Measurements from ENCODE around the gene ZIC2. TPM values are rescaled to one million over a fixed set of nuclear protein-coding genes. Genes with fewer than 3 reads are reported as not detected.

ZIC2 gene
- total RNA-seq, 1 donor from 2014 or later, result 52.4 TPM

- H3K4me2 ChIP-seq, result peak overlapping the region; percentile 93
- peak overlapping the region; percentile 2 for H3K27ac ChIP-seq
- peaks cover 72% of the 10 kb centered on the region for H3F3A ChIP-seq (ENCODE audit: low read depth)
- peaks cover 41% of the 10 kb centered on the region for H3K79me2 ChIP-seq (ENCODE audit: low read depth)
- H3K36me3 ChIP-seq, result no peaks in the 10 kb centered on the region
- no peaks in the 10 kb centered on the region for H3K9me3 ChIP-seq (ENCODE audit: low read depth)
- peaks cover 2% of the 10 kb centered on the region for H4K20me1 ChIP-seq (ENCODE audit: low read depth)
- Mint-ChIP-seq H3K27me3 (ENCODE audit: insufficient read depth, low read depth) (peaks cover 3% of the 10 kb centered on the region), H3K36me3 (peaks cover 4% of the 10 kb centered on the region), H3K4me1 (peaks cover 77% of the 10 kb centered on the region), H3K27ac (peak overlapping the region; percentile 98), H3K4me3 (peak overlapping the region; percentile 92), H3K9me3 (no peaks in the 10 kb centered on the region)
- peaks cover 30% of the 10 kb centered on the region for H3K27me3 ChIP-seq
- H2AFZ ChIP-seq (replicated peaks), result peak overlapping the region; percentile 67
- H3K4me1 ChIP-seq, result peaks cover 54% of the 10 kb centered on the region
- peak; percentile 77 for DNase-seq (ENCODE audit: low spot score)
- no peak overlapping the region for H3K9ac ChIP-seq
- H3K4me3 ChIP-seq, result peak overlapping the region; percentile 56
- TF ChIP-seq EZH2phosphoT487 (IDR thresholded peaks at IDR 0.05) (peak; percentile 43), CTCF (IDR thresholded peaks at IDR 0.05) (peak; percentile 5), EZH2 (IDR thresholded peaks at IDR 0.05) (no peak)
These were observed 24.9 kb upstream of the ZIC2 start for GRCh38 chr13:99956473-99957349.

- Histone ChIP-seq H4K20me1 (ENCODE audit: low read depth) (peaks cover 21% of the 10 kb centered on the region), H3K4me3 (peak overlapping the region; percentile 56), H2AFZ (replicated peaks) (no peak overlapping the region), H3K27me3 (peaks cover 30% of the 10 kb centered on the region), H3K9ac (no peak overlapping the region), H3K27ac (peak overlapping the region; percentile 53), H3K79me2 (ENCODE audit: low read depth) (peaks cover 59% of the 10 kb centered on the region), H3K4me1 (peaks cover 73% of the 10 kb centered on the region), H3K36me3 (peaks cover 2% of the 10 kb centered on the region), H3K9me3 (ENCODE audit: low read depth) (no peaks in the 10 kb centered on the region), H3F3A (ENCODE audit: low read depth) (peaks cover 91% of the 10 kb centered on the region), H3K4me2 (peak overlapping the region; percentile 93)
- Mint-ChIP-seq H3K4me3 (peak overlapping the region; percentile 92), H3K36me3 (peaks cover 5% of the 10 kb centered on the region), H3K9me3 (no peaks in the 10 kb centered on the region), H3K4me1 (peaks cover 78% of the 10 kb centered on the region), H3K27me3 (ENCODE audit: insufficient read depth, low read depth) (peaks cover 3% of the 10 kb centered on the region), H3K27ac (peak overlapping the region; percentile 99)
- peak; percentile 89 for DNase-seq (ENCODE audit: low spot score)
- TF ChIP-seq EZH2 (IDR thresholded peaks at IDR 0.05) (no peak), CTCF (IDR thresholded peaks at IDR 0.05) (no peak), EZH2phosphoT487 (IDR thresholded peaks at IDR 0.05) (no peak)
These were observed 23.0 kb upstream of the ZIC2 start for GRCh38 chr13:99958406-99959126.

GRCh38 chr13:99959127-99959539 is 22.5 kb upstream of the ZIC2 start:
- Mint-ChIP-seq H3K4me1 (peaks cover 78% of the 10 kb centered on the region), H3K4me3 (peak overlapping the region; percentile 92), H3K9me3 (no peaks in the 10 kb centered on the region), H3K27ac (peak overlapping the region; percentile 99), H3K36me3 (peaks cover 8% of the 10 kb centered on the region), H3K27me3 (ENCODE audit: insufficient read depth, low read depth) (peaks cover 3% of the 10 kb centered on the region)
- peaks cover 30% of the 10 kb centered on the region for H3K27me3 ChIP-seq
- peak overlapping the region; percentile 93 for H3K4me2 ChIP-seq
- H3K27ac ChIP-seq, result peak overlapping the region; percentile 53
- H3K36me3 ChIP-seq, result peaks cover 7% of the 10 kb centered on the region
- peaks cover 27% of the 10 kb centered on the region for H4K20me1 ChIP-seq (ENCODE audit: low read depth)
- peaks cover 97% of the 10 kb centered on the region for H3F3A ChIP-seq (ENCODE audit: low read depth)
- TF ChIP-seq EZH2phosphoT487 (IDR thresholded peaks at IDR 0.05), result no peak
- no peak for TF ChIP-seq CTCF (IDR thresholded peaks at IDR 0.05)
- no peak for TF ChIP-seq EZH2 (IDR thresholded peaks at IDR 0.05)
- peaks cover 77% of the 10 kb centered on the region for H3K4me1 ChIP-seq
- H3K79me2 ChIP-seq (ENCODE audit: low read depth), result peaks cover 62% of the 10 kb centered on the region
- peak; percentile 59 for DNase-seq (ENCODE audit: low spot score)
- H3K9ac ChIP-seq, result no peak overlapping the region
- peak overlapping the region; percentile 56 for H3K4me3 ChIP-seq
- H2AFZ ChIP-seq (replicated peaks), result no peak overlapping the region
- H3K9me3 ChIP-seq (ENCODE audit: low read depth), result no peaks in the 10 kb centered on the region

Measured in neural progenitor cell (in vitro differentiated cells).